A549 (cell line): ENCODE data around the gene QRICH1. TPM values are rescaled to one million over a fixed set of nuclear protein-coding genes. Genes with fewer than 3 reads are reported as not detected.

Experiments
- ATAC-seq, 2 experiments: fragments of 200-7000 bp in 1 of 2; fragments of >200 bp in 1 of 2; cut with Nextera tagmentation in 1 of 2; cut with Tn5 transposase in 1 of 2; 3 replicates each; pipeline versions ENCODE4 v1.8.0 to v1.9.1; 2018 to 2020; ENCODE audit warnings: mild to moderate bottlenecking in 1 of 2, moderate library complexity in 1 of 2
- CTCF ChIA-PET: fragments of 300-600 bp; sonication (Branson Sonifier 250); formaldehyde crosslinking; extraction: SDS; loops from one replicate; lab custom pipeline; 2021; ENCODE audit warnings: antibody characterized with exemption, inconsistent platforms; lab: Yijun Ruan, JAX
- POLR2A ChIA-PET: fragments of 350-600 bp; formaldehyde crosslinking; extraction: SDS; loops from one replicate; lab custom pipeline; 2021; ENCODE audit warnings: antibody characterized with exemption, inconsistent platforms; lab: Yijun Ruan, JAX
- DNase-seq, 2 experiments: peaks; one replicate each; pipeline versions ENCODE4 v3.0.0 to v3.0.0-alpha.2; 2011 to 2016; ENCODE audit warnings: low read depth in 1 of 2, low spot score in 1 of 2
- FAIRE-seq: peaks from 2 replicates; lab custom pipeline; 2011; peaks lifted over from hg19 to GRCh38; lab: Jason Lieb, UNC
- H3K27ac ChIP-seq, 2 experiments: fragments of >200 bp; sonication (Bioruptor Twin); formaldehyde crosslinking; 3 replicates each; pipeline ENCODE4 v1.5.1; 2016 to 2017
- H3K4me1 ChIP-seq: fragments of >200 bp; sonication (Bioruptor Twin); formaldehyde crosslinking; 3 replicates; pipeline ENCODE4 v1.6.1; 2016
- H3K4me2 ChIP-seq: fragments of >200 bp; sonication (Bioruptor Twin); formaldehyde crosslinking; 3 replicates; pipeline ENCODE4 v1.6.1; 2016
- H3K4me3 ChIP-seq: fragments of >200 bp; sonication (Bioruptor Twin); formaldehyde crosslinking; 3 replicates; pipeline ENCODE4 v1.5.1; 2016
- H3K9me3 ChIP-seq: fragments of >200 bp; sonication (Bioruptor Twin); formaldehyde crosslinking; 3 replicates; pipeline ENCODE4 v1.6.1; 2016
- ATOH8 ChIP-seq: fragments of 250-450 bp; sonication (Bioruptor Pico); IDR thresholded peaks from 2 replicates; pipeline ENCODE4 v1.5.0; 2020; ENCODE audit warnings: low read depth, mild to moderate bottlenecking, moderate library complexity
- BCL3 ChIP-seq: fragments of >200 bp; sonication (Bioruptor Twin); formaldehyde crosslinking; IDR thresholded peaks from 3 replicates; pipeline ENCODE4 v1.6.1; 2016
- CBX2 ChIP-seq: fragments of 200-600 bp; sonication (generic); IDR thresholded peaks from 2 replicates; pipeline ENCODE4 v1.6.1; 2016; ENCODE audit warnings: low read depth, mild to moderate bottlenecking, borderline replicate concordance
- CEBPB ChIP-seq, 2 experiments: fragments of >200 bp in 1 of 2; sonication (Bioruptor Twin) in 1 of 2; formaldehyde crosslinking in 1 of 2; IDR thresholded peaks; 2 replicates each; pipeline ENCODE4 v1.6.1; 2012 to 2016
- FOSB ChIP-seq: fragments of 250-450 bp; sonication (Bioruptor Pico); IDR thresholded peaks from 2 replicates; pipeline ENCODE4 v1.5.0; 2020; ENCODE audit warnings: mild to moderate bottlenecking, moderate library complexity
- GATA3 ChIP-seq: IDR thresholded peaks from 2 replicates; pipeline ENCODE4 v1.6.1; 2012; ENCODE audit warnings: borderline replicate concordance
- HDAC2 ChIP-seq: fragments of 200-600 bp; sonication (generic); IDR thresholded peaks from 2 replicates; pipeline ENCODE4 v1.6.1; 2016
- HES2 ChIP-seq: fragments of >200 bp; sonication (Bioruptor Twin); formaldehyde crosslinking; IDR thresholded peaks from 2 replicates; pipeline ENCODE4 v1.6.1; 2016
- HEYL ChIP-seq: fragments of 250-450 bp; sonication (Bioruptor Pico); IDR thresholded peaks from 2 replicates; pipeline ENCODE4 v1.8.0; 2021; ENCODE audit warnings: mild to moderate bottlenecking, moderate library complexity
- HOXA7 ChIP-seq: fragments of 250-450 bp; sonication (Bioruptor Pico); IDR thresholded peaks from 2 replicates; pipeline ENCODE4 v1.5.0; 2020; ENCODE audit warnings: mild to moderate bottlenecking, moderate library complexity
- HOXB13 ChIP-seq: fragments of 250-450 bp; sonication (Bioruptor Pico); IDR thresholded peaks from 2 replicates; pipeline ENCODE4 v1.5.0; 2020; ENCODE audit warnings: low read depth, mild to moderate bottlenecking, moderate library complexity
- MAFK ChIP-seq: fragments of 450-650 bp; IDR thresholded peaks from 2 replicates; pipeline ENCODE4 v1.6.1; 2014; ENCODE audit not compliant: partially characterized antibody
- MYC ChIP-seq: IDR thresholded peaks from 2 replicates; pipeline ENCODE4 v1.6.1; 2012; ENCODE audit warnings: mild to moderate bottlenecking, inconsistent platforms, low read length, improper control_type of control experiment, borderline replicate concordance
- NFE2L2 ChIP-seq: fragments of 150-350 bp; conservative IDR thresholded peaks from 2 replicates; pipeline ENCODE4 v1.6.1; 2014; ENCODE audit warnings: low read length
- NPAS2 ChIP-seq: fragments of 250-450 bp; sonication (Bioruptor Pico); IDR thresholded peaks from 2 replicates; pipeline ENCODE4 v1.8.0; 2022; ENCODE audit warnings: mild to moderate bottlenecking, moderate library complexity, borderline replicate concordance
- NR3C1 ChIP-seq: fragments of >200 bp; sonication (Bioruptor Twin); formaldehyde crosslinking; IDR thresholded peaks from 3 replicates; pipeline ENCODE4 v1.6.1; 2017
- PBX3 ChIP-seq: IDR thresholded peaks from 2 replicates; pipeline ENCODE4 v1.6.1; 2012
- PHF8 ChIP-seq: fragments of 200-600 bp; sonication (generic); IDR thresholded peaks from 2 replicates; pipeline ENCODE4 v1.6.1; 2016; ENCODE audit warnings: low read depth, mild to moderate bottlenecking, antibody characterized with exemption, moderate library complexity, borderline replicate concordance
- RAD21 ChIP-seq, 2 experiments: fragments of >200 bp in 1 of 2; sonication (Bioruptor Twin) in 1 of 2; formaldehyde crosslinking in 1 of 2; IDR thresholded peaks in 1 of 2; conservative IDR thresholded peaks in 1 of 2; 2 replicates in 1 of 2; 3 replicates in 1 of 2; pipeline ENCODE4 v1.6.1; 2012 to 2018; ENCODE audit warnings: inconsistent platforms in 1 of 2
- RNF2 ChIP-seq: fragments of 200-600 bp; sonication (generic); IDR thresholded peaks from 2 replicates; pipeline ENCODE4 v1.6.1; 2016; ENCODE audit warnings: low read depth, mild to moderate bottlenecking, antibody characterized with exemption, moderate library complexity, borderline replicate concordance
- SMC3 ChIP-seq: fragments of >200 bp; sonication (Bioruptor Twin); formaldehyde crosslinking; IDR thresholded peaks from 3 replicates; pipeline ENCODE4 v1.6.1; 2018; ENCODE audit warnings: inconsistent platforms
- TFCP2L1 ChIP-seq: fragments of 250-450 bp; sonication (Bioruptor Pico); IDR thresholded peaks from 2 replicates; pipeline ENCODE4 v1.5.0; 2021; ENCODE audit warnings: mild to moderate bottlenecking
- USF2 ChIP-seq: fragments of 450-650 bp; IDR thresholded peaks from 2 replicates; pipeline ENCODE4 v1.6.1; 2014; ENCODE audit warnings: antibody characterized with exemption
- ZC3H11A ChIP-seq: fragments of 450-650 bp; IDR thresholded peaks from 2 replicates; pipeline ENCODE4 v1.6.1; 2014; ENCODE audit warnings: antibody characterized with exemption, mild to moderate bottlenecking
- ZFP36 ChIP-seq: fragments of 450-650 bp; IDR thresholded peaks from 2 replicates; pipeline ENCODE4 v1.6.1; 2014; ENCODE audit warnings: borderline replicate concordance; ENCODE audit not compliant: partially characterized antibody
- WGBS: methylation state at CpG from one replicate; pipeline ENCODE4 v1.1.6; 2017; ENCODE audit errors: missing lambda C conversion rate; 5-methylcytosine and 5-hydroxymethylcytosine counted together
- polyA plus RNA-seq, 4 experiments: library from polyadenylated mRNA; depleted of rRNA in 3 of 4; stranded (reverse); fragments of >200 nt; fragmentation: RNase III in 1 of 4; extraction: RNeasy Plus Mini Kit Qiagen cat#74134 plus additional on column Dnase treatment in 1 of 4; gene quantifications; 2 replicates in 3 of 4; 3 replicates in 1 of 4; pipeline ENCODE4 v1.2.3, GENCODE V29; 2011 to 2017

Gene QRICH1
- polyA plus RNA-seq, 2 of the 4 experiments (the other 2 are of a cell fraction): 47.9 to 53.8 TPM

- Histone ChIP-seq H3K4me3 (peak overlapping the region; percentile 93), H3K9me3 (no peaks in the 10 kb centered on the region), H3K27ac (peak overlapping the region; percentile 93 to 99), H3K4me1 (peaks cover 14% of the 10 kb centered on the region), H3K4me2 (peak overlapping the region; percentile 93)
- DNase-seq: peak in 1 of 2 experiments; percentile 17
- 0% methylated on average over 1 of the region's 9 CpGs for WGBS
- POLR2A ChIA-PET: interaction anchor here (1.0 to 1.4 kb wide), 5 partner anchors 9 to 91 kb away, joined by 3 to 12 read pairs (median 5); partner anchors contain the start of genes IMPDH2 and QRICH1
- TF ChIP-seq NFE2L2: no peak
- no peak for TF ChIP-seq MYC
- TF ChIP-seq NPAS2 (CRISPR knock-in tag): no peak
- TF ChIP-seq ZC3H11A: no peak
- TF ChIP-seq TFCP2L1 (CRISPR knock-in tag): no peak
- TF ChIP-seq BCL3: no peak
- TF ChIP-seq HOXA7 (CRISPR knock-in tag): no peak
- TF ChIP-seq ZFP36: no peak
- TF ChIP-seq CBX2: no peak
- TF ChIP-seq HOXB13: no peak
- no peak for TF ChIP-seq NR3C1
- no peak for TF ChIP-seq CEBPB (IDR thresholded peaks at IDR 0.05)
- TF ChIP-seq HES2: no peak
- no peak for TF ChIP-seq ATOH8
- TF ChIP-seq SMC3: no peak
- TF ChIP-seq PHF8: no peak
- no peak for FAIRE-seq
- ATAC-seq: peak; percentile 4 to 11; a peak in 3 of 6 replicates
- CTCF ChIA-PET: interaction anchor here (1.7 kb wide), 1 partner anchor 25 kb away, joined by 7 read pairs; no protein-coding TSS in a partner anchor
Measured at GRCh38 chr3:49120096-49120437, 26.2 kb upstream of the QRICH1 start.

GRCh38 chr3:49119439-49119838, 25.6 kb upstream of the QRICH1 start:
- WGBS: 44% methylated on average over 2 of the region's 3 CpGs
- peak overlapping the region; percentile 93 to 99; a peak in 4 of 6 replicates for H3K27ac ChIP-seq
- no peaks in the 10 kb centered on the region for H3K9me3 ChIP-seq
- ATAC-seq: no peak
- ChIA-PET CTCF (interaction anchor here (1.7 kb wide), 1 partner anchor 25 kb away, joined by 7 read pairs; no protein-coding TSS in a partner anchor), POLR2A (no interaction called here)
- FAIRE-seq: no peak
- DNase-seq: no peak
- peak overlapping the region; percentile 93 for H3K4me2 ChIP-seq
- TF ChIP-seq PBX3 (no peak), RNF2 (no peak), GATA3 (no peak), HEYL (CRISPR knock-in tag) (no peak), RAD21 (conservative IDR thresholded peaks at IDR 0.05 in 1 of 2, IDR thresholded peaks at IDR 0.05 in 1 of 2) (no peak), USF2 (no peak), MAFK (no peak), HDAC2 (no peak), FOSB (CRISPR knock-in tag) (no peak), ATOH8 (no peak)
- peak overlapping the region; percentile 93 for H3K4me3 ChIP-seq
- peaks cover 14% of the 10 kb centered on the region for H3K4me1 ChIP-seq
